CD4-positive, alpha-beta T cell treated with Interleukin-6 for 4 hours (primary cell): ENCODE results near the gene EPG5.

ENCODE experiments used
- DNase-seq: peaks from one replicate; pipeline ENCODE4 v3.0.0-alpha.2; 2020; ENCODE audit warnings: mixed read lengths

The EPG5 gene

GRCh38 chr18:45920367-45920766 lies 46.8 kb downstream of the EPG5 start:
- DNase-seq, result peak; percentile 16

- DNase-seq, result peak; percentile 10
Measured at GRCh38 chr18:45916302-45916701, 50.8 kb downstream of the EPG5 start.

GRCh38 chr18:45913276-45913675 lies 53.9 kb downstream of the EPG5 start:
- DNase-seq, result no peak

- peak; percentile 69 for DNase-seq
Measured at GRCh38 chr18:45910405-45911023, 56.6 kb downstream of the EPG5 start.

- DNase-seq, result no peak
Measured at GRCh38 chr18:45901654-45902210, 65.4 kb downstream of the EPG5 start.

DNA sequence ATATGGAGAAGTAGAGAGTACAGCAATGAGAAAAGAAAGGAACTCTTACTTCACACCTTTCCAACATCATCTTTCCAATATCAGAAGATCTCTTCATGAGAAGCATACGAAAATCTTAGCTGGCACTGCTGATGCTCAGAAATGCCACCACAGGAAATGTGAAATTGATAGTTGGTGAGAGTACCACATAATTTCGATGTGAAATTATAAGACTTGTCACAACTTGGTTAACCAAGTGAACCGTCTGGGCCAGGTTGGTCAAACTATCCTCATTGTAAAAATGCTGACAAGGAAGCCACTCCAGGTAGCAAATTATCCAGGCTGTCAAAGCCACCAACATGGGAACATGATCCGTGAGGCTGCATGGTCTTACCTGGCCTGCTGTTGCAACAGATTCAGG lies 66.5 kb downstream of the EPG5 start:
- DNase-seq, result no peak

DNA sequence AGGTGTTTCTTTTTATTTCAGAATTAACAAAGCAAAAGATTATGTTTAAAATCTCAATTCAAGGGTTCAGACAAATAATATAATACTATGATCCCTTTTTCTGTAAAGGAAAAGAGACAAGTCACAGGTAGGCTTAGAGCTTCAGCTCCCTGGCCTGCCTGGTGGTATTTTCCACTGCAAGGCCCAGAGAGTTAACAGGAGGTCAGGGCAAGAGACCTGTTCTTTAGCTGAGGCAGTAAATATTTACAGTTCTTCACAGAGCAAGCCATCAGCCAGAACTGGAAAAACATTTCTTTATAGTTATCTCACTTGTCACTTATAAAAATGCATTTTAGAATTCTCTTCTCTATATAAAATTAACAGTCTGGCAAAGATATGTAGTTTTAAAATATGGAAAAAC lies 70.1 kb downstream of the EPG5 start:
- no peak for DNase-seq

GRCh38 chr18:45896452-45896851 lies 70.7 kb downstream of the EPG5 start:
- no peak for DNase-seq

DNA sequence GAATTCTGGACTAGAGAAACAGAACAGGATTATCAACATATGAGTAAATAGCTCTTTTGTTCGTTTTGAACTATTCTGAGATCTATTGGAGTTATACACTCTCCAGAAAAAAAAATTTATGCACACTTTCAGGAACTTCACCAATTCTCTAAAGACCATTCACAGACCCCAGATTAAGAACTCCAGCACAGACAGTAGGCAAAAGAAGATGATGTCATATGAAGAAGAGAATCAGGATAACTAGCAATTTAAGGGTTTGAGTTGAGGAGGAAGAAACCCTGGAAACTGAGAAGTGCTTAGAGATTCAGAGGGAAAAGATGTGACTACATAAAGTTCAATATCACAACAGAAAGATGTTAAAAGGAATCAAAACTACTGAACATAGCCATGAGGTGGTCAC lies 71.8 kb downstream of the EPG5 start:
- no peak for DNase-seq

- no peak for DNase-seq
Measured at GRCh38 chr18:45894818-45895217, 72.3 kb downstream of the EPG5 start.

DNA sequence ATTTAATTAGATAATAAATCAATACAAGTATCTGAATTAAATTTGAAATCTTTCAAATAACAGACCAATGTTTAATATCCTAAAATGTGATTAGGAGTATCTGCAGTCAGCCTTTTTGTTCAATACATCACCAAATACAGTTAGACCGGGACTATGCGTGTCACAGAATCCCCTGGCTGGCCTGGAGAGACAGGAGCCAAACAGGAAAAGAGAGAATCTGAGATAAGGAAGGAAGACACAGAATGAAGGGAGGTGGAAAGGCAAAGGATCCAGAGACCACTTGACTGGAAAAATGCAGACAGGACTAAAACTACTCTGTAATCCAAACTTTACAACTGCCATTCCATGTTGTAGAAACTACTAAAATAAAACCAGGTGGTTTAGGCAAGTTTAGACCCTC lies 75.3 kb downstream of the EPG5 start:
- no peak for DNase-seq

GRCh38 chr18:45890606-45891005 lies 76.5 kb downstream of the EPG5 start:
- DNase-seq, result no peak

GRCh38 chr18:45889419-45890064 lies 77.6 kb downstream of the EPG5 start:
- DNase-seq, result no peak

- no peak for DNase-seq
Measured at GRCh38 chr18:45887585-45887984, 79.5 kb downstream of the EPG5 start.

- no peak for DNase-seq
Measured at GRCh38 chr18:45880876-45881558, 86.1 kb downstream of the EPG5 start.

- DNase-seq, result peak; percentile 73
Measured at GRCh38 chr18:45879681-45880655, 87.2 kb downstream of the EPG5 start.

- no peak for DNase-seq
Measured at GRCh38 chr18:45877403-45877802, 89.7 kb downstream of the EPG5 start.

DNA sequence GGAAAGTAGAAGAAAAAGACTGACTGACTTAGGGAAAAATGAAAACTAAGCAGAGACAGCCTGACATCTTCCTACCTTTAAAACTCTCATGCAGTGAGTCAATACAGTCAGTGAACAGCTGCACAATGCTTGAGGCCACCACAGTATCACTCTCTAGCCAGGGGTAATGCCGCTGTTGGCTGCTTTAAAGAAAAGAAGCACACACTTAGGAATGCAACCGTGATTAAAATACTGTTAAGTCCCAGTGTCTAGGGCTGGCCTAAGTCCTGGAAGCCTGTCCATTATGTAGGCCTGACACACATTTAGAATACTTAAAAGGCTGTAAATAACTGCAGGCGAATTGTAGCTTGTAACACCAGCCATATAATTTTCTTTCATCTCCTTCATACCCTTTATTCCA lies 91.0 kb downstream of the EPG5 start:
- DNase-seq, result no peak

- peak; percentile 58 for DNase-seq
Measured at GRCh38 chr18:45874491-45875184, 92.5 kb downstream of the EPG5 start.

GRCh38 chr18:45871431-45872084 lies 95.6 kb downstream of the EPG5 start:
- DNase-seq, result no peak

GRCh38 chr18:45870419-45870818 lies 96.7 kb downstream of the EPG5 start:
- no peak for DNase-seq

GRCh38 chr18:45865466-45865865 lies 101.7 kb downstream of the EPG5 start:
- no peak for DNase-seq
